ENCODE measurements around the gene RCBTB2. TPM values are rescaled to one million over a fixed set of nuclear protein-coding genes. Genes with fewer than 3 reads are reported as not detected.

The RCBTB2 gene
- total RNA-seq, 4 donors from 2014 or later = 5.2 to 8.1 (median 6.1) TPM

- intact Hi-C loops (cut with DNase I; ENCODE audit: low total_unique reads) (no loop called here), in situ Hi-C loops (cut with MboI; ENCODE audit: low pct_ligation_motif_present in 1 of 4, low pct_unique_long_range_greater_than_20kb in 1 of 4, low sequenced_read_pairs in 3 of 4) (no loop called here)
- H3K4me1 ChIP-seq = peaks cover 0 to 10% (median 0%) of the 10 kb centered on the region in 4 donors
- no peaks in the 10 kb centered on the region for H3K27me3 ChIP-seq
- no peaks in the 10 kb centered on the region for H3K36me3 ChIP-seq
- H3K4me3 ChIP-seq = no peak overlapping the region
- no peak for DNase-seq
- 83 to 100% methylated on average over 1 to 2 of the region's 2 CpGs for WGBS, 2 donors (ENCODE audit: low coverage in 1 of 2)
- no peaks in the 10 kb centered on the region for H3K9me3 ChIP-seq
- H3K27ac ChIP-seq = peak overlapping the region in 1 of 4 donors; percentile 60
- TF ChIP-seq, protein P1, sequence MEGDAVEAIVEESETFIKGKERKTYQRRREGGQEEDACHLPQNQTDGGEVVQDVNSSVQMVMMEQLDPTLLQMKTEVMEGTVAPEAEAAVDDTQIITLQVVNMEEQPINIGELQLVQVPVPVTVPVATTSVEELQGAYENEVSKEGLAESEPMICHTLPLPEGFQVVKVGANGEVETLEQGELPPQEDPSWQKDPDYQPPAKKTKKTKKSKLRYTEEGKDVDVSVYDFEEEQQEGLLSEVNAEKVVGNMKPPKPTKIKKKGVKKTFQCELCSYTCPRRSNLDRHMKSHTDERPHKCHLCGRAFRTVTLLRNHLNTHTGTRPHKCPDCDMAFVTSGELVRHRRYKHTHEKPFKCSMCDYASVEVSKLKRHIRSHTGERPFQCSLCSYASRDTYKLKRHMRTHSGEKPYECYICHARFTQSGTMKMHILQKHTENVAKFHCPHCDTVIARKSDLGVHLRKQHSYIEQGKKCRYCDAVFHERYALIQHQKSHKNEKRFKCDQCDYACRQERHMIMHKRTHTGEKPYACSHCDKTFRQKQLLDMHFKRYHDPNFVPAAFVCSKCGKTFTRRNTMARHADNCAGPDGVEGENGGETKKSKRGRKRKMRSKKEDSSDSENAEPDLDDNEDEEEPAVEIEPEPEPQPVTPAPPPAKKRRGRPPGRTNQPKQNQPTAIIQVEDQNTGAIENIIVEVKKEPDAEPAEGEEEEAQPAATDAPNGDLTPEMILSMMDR (IDR thresholded peaks at IDR 0.05) = no peak
- TF ChIP-seq POLR2AphosphoS5 (IDR thresholded peaks at IDR 0.05) = no peak
Observed at GRCh38 chr13:48501705-48502104, 31.2 kb downstream of the RCBTB2 start.

- Histone ChIP-seq H3K27ac (peak overlapping the region; percentile 19 to 55 (median 39)), H3K4me3 (no peak overlapping the region), H3K4me1 (peaks cover 0 to 6% (median 0%) of the 10 kb centered on the region in 4 donors), H3K27me3 (no peaks in the 10 kb centered on the region), H3K36me3 (no peaks in the 10 kb centered on the region), H3K9me3 (no peaks in the 10 kb centered on the region)
- intact Hi-C loops (cut with DNase I; ENCODE audit: low total_unique reads) (no loop called here), in situ Hi-C loops (cut with MboI; ENCODE audit: low pct_ligation_motif_present in 1 of 4, low pct_unique_long_range_greater_than_20kb in 1 of 4, low sequenced_read_pairs in 3 of 4) (no loop called here)
- WGBS, 2 donors (ENCODE audit: low coverage in 1 of 2) = 56 to 63% methylated on average over 4 of the region's 4 CpGs
- DNase-seq = no peak
- TF ChIP-seq EP300 (IDR thresholded peaks at IDR 0.05; ENCODE audit: low read depth) = peak; percentile 41
- peak in 2 of 3 donors; percentile 20 to 24 for TF ChIP-seq POLR2AphosphoS5 (IDR thresholded peaks at IDR 0.05)
- TF ChIP-seq POLR2A (IDR thresholded peaks at IDR 0.05) = peak; percentile 14
- TF ChIP-seq, protein P1 (IDR thresholded peaks at IDR 0.05) = no peak
Observed at GRCh38 chr13:48500652-48501197, 32.2 kb downstream of the RCBTB2 start.

DNA sequence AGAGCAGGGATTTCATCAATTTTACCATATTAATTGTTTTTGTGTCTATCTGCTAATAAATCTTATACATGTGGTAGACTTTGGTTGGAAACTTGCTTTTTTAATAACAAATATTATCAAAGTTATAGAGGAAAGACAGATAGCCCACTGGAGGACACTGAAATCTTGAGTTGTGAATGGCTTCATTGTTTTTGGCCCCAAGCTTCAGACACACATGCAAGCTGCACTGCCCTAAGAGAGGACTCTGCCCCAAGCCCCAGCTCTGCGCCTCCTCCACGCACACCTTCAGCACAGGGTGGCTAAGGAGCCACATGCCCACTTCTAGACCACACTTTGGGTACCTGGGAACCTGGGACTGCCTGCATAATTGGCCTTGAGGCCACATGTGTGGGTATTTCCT is 35.2 kb downstream of the RCBTB2 start:
- DNase-seq = no peak
- H3K27ac ChIP-seq = no peak overlapping the region
- no peaks in the 10 kb centered on the region for H3K27me3 ChIP-seq
- intact Hi-C loops (cut with DNase I; ENCODE audit: low total_unique reads) = no loop called here
- H3K9me3 ChIP-seq = no peaks in the 10 kb centered on the region
- no peaks in the 10 kb centered on the region for H3K36me3 ChIP-seq
- no peak for TF ChIP-seq POLR2A (IDR thresholded peaks at IDR 0.05)
- no peak for TF ChIP-seq POLR2AphosphoS5 (IDR thresholded peaks at IDR 0.05)
- WGBS, 2 donors (ENCODE audit: low coverage in 1 of 2) = 91% methylated on average over 2 of the region's 2 CpGs; no CpG with 5 or more reads in 1 of the 2 donors
- in situ Hi-C loops (cut with MboI; ENCODE audit: low pct_ligation_motif_present in 1 of 4, low pct_unique_long_range_greater_than_20kb in 1 of 4, low sequenced_read_pairs in 3 of 4) = no loop called here
- H3K4me3 ChIP-seq = no peak overlapping the region
- H3K4me1 ChIP-seq = no peaks in the 10 kb centered on the region

DNA sequence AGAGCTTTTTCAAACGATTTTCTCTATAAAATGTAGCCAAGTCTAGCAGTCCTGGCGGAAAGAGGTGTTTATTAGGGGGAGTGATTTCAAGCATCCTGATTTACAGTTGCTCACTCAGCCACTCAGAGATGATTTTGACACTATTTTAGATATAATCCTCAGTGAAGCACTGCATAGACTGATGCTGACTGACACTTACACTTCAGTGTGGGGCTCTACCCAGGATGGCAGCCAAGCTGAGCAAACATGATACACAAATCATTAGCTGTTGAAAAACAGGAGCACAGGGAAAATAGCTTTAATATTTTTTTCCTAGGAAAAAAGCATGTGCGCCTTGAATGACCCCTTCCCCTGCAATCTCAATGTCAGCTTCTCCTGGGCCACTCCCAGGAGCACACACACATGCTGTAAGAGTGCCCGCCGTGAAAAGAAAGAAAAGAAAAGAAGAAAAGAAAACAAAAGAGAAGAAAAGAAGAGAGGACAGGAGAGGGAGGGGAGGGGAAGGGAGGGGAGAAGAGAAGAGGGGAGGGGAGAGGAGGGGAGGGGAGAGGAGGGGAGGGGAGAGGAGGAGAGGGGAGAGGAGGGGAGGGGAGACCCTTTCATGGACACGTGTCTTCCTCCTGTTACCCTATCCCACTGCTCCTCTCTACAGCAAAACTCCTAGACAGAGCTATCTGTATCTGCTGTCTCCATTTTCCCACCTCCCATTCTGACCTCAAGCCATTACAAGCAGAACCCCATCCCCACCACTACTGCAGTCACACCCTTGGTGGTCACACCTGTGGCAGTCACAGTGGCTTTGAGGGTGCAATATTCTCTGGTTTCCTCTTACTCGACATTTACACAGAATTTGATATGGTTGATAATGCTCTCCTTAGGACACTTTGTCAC is 36.4 kb downstream of the RCBTB2 start:
- H3K9me3 ChIP-seq = no peaks in the 10 kb centered on the region
- intact Hi-C loops (cut with DNase I; ENCODE audit: low total_unique reads) (no loop called here), in situ Hi-C loops (cut with MboI; ENCODE audit: low pct_ligation_motif_present in 1 of 4, low pct_unique_long_range_greater_than_20kb in 1 of 4, low sequenced_read_pairs in 3 of 4) (no loop called here)
- TF ChIP-seq POLR2A (IDR thresholded peaks at IDR 0.05) = no peak
- no peak for TF ChIP-seq POLR2AphosphoS5 (IDR thresholded peaks at IDR 0.05)
- TF ChIP-seq EP300 (IDR thresholded peaks at IDR 0.05; ENCODE audit: low read depth) = no peak
- TF ChIP-seq, protein P1 (IDR thresholded peaks at IDR 0.05) = no peak
- H3K36me3 ChIP-seq = no peaks in the 10 kb centered on the region
- H3K4me3 ChIP-seq = no peak overlapping the region
- no peaks in the 10 kb centered on the region for H3K27me3 ChIP-seq
- H3K27ac ChIP-seq = no peak overlapping the region
- H3K4me1 ChIP-seq = peaks cover 0 to 4% (median 0%) of the 10 kb centered on the region in 4 donors
- no peak for DNase-seq
- WGBS, 2 donors (ENCODE audit: low coverage in 1 of 2) = 67 to 71% methylated on average over 2 to 7 of the region's 7 CpGs
